NCI-H2107 (cell line): ENCODE measurements around the gene ACAP2.
"Not testable (repeated sequence)": the region's sequence is repeated elsewhere in the genome, so short reads cannot be mapped to it uniquely, and the experiment has no call there.

Experiments
- DNase-seq: peaks from one replicate; lab custom pipeline; 2025; lab: John Stamatoyannopoulos, UW

ACAP2 gene, protein sequence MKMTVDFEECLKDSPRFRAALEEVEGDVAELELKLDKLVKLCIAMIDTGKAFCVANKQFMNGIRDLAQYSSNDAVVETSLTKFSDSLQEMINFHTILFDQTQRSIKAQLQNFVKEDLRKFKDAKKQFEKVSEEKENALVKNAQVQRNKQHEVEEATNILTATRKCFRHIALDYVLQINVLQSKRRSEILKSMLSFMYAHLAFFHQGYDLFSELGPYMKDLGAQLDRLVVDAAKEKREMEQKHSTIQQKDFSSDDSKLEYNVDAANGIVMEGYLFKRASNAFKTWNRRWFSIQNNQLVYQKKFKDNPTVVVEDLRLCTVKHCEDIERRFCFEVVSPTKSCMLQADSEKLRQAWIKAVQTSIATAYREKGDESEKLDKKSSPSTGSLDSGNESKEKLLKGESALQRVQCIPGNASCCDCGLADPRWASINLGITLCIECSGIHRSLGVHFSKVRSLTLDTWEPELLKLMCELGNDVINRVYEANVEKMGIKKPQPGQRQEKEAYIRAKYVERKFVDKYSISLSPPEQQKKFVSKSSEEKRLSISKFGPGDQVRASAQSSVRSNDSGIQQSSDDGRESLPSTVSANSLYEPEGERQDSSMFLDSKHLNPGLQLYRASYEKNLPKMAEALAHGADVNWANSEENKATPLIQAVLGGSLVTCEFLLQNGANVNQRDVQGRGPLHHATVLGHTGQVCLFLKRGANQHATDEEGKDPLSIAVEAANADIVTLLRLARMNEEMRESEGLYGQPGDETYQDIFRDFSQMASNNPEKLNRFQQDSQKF

DNA sequence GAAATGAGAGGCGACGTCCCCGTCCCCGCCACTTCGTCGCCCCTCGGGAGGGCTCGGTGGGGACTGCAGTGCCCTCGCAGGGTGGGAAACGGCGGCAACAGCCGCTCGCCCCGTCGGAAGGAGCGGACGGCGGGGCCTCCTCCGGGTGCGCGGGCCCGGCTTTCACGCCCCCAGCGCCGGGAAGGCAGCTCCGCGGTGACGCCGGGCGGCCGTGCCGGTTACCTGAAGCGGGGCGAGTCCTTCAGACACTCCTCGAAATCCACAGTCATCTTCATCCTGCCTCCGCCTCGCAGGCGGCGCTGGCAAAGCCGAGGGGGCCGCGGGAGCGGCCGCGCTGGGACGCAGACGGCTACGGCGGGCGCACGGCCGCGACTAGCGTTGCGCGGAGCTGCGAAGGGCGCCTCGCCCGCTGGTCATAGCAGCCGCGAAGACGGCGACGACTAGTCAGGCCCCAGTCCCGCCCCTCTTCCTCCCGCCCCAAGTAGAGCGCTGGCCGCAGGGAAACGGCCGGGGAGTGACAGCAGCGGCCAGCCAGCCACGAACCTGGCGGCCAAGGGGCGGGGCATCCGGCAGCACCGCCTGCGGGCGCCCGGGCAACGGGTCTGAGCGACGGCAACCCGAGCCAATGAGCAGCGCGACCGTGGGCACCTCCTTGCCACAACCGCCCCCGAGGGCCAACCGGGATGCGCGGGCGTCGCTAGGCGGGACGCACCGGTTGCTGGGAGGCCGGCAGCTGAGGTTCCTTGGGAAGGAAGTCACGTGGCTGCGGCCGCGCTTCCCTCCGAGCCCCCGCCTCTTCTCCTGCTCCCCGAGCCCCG lies at the start of gene ACAP2:
ACAP2 (minus strand) TSS at position 448 of the 818 bp plus-strand sequence; CDS start at position 275, 173 bp downstream.
- DNase-seq = peak; percentile 100

DNA sequence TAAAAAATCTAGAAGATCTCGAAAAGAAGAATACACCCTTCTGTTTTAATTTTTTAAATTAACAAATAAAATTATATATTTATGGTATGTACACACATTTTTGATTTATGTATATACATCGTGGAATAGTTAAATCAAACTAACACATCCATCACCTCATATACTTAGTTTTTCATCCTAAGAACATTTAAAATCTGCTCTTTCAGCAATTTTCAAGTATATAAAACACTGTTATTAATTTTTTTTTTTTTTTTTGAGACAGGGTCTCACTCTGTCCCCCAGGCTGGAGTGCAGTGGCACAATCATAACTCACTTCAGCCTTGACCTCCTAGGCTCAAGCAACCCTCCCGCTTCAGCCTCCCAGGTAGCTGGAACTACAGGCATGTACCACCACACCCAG lies 32.8 kb upstream of the ACAP2 start:
- no peak for DNase-seq

DNA sequence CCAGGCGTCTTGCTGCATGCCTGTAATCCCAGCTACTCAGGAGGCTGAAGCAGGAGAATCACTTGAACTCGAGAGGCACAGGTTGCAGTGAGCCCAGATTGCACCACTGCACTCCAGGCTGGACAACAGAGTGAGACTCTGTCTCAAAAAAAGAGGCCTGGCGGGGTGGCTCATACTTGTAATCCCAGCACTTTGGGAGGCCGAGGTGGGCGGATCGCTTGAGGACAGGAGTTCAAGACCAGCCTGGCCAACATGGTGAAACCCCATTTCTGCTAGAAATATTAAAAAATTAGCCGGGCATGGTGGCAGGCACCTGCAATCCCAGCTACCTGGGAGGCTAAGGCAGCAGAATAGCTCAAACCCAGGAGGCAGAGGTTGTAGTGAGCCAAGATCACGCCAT lies 32.3 kb upstream of the ACAP2 start:
- not testable (repeated sequence) for DNase-seq

DNA sequence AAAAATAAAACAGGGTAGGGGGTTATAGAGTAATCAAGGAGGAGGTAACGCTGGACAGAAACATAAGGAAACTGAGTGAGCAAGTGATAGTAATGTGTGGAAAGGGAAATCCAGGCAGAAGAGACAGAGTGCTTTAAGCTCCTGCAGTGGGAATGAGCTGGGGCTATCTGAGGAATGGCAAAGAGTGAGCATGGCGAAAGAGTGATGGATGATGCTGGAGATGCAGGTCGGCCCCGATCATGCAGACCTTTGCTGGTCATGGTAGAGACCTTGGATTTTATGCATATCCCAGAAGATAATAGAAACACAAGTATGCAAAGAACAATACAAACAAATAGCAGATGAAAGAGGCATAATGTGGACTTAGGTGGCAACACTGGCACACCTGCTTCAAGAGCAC lies 26.0 kb upstream of the ACAP2 start:
- DNase-seq = no peak

DNA sequence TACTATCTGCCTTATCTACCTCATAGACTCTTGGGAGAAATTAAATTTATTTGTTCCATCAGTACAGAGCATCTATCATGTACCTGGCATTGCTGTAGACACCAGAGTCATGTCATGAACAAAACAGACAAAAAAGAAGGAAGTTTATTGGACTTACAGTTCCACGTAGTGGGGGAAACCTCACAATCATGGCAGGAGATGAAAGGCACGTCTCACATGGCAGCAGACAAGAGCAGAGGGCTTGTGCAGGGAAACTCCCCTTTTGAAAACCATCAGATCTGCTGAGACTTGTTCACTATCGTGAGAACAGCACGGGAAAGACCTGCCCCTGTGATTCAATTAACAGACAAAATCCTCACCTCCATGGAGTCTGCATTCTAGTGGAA lies 25.6 kb upstream of the ACAP2 start:
- no peak for DNase-seq

DNA sequence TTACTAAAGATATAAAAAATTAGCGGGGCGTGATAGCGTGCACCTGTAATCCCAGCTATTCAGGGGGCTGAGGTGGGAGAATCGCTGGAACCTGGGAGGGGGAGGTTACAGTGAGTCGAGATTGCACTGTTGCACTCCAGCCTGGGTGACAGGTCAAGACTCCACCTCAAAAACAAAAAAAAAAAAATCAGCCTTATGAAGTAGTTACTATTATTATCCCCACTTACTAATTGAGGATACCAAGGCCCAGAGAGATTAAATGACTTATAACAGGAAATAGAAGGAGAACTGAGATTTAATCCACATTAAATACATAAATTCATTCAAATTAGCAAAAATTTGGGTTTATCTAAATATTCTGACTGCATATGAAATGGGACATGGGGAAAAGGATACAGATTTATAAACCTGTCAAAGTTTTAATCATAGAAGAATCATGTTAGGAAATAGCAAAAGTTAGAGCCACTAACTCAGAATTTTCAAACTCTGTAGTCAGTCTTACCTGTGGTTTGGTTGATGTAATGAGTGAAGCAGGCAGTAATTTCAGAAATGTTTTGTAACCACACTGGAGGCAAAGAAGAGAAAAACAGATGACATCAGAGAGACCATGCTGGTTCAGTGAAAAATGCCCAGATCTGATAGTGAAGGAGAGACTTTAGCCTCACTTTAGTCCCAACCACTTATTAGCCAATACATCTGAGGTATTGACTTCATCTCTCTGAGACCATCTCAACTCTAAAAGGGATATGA lies 25.0 kb upstream of the ACAP2 start:
- DNase-seq = no peak

DNA sequence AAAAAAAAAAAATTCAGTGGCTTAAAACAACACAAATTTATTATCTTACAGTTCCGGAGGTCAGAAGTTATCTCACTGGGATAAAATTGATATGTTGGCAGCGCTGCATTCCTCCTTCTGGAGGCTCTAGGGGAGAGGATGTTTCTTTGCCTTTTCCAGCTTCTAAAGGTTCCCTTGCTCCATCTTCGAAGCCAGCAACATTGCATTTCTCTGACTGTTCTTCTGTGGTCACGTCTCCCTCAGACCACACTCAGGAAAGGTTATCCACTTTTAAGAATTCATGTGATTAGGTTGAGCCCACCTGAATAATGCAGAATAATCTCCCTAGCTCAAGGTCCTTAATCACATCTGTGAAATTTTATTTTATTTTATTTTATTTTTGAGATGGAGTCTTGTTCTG lies 23.4 kb upstream of the ACAP2 start:
- DNase-seq = no peak

DNA sequence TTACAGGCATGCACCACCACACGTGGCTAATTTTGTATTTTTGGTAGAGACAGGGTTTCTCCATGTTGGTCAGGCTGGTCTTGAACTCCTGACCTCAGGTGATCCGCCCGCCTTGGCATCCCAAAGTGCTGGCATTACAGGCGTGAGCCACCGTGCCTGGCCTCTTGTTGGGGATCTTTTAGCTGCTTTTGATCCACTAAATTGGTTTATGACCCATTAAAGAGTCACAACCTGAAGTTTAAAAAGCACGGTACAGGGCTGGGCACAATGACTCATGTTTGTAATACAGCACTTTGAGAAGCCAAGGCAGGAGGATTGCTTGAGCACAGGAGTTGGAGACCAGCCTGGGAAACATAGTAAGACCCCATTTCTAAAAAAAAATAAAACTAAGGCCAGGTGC lies 20.1 kb upstream of the ACAP2 start:
- not testable (repeated sequence) for DNase-seq

DNA sequence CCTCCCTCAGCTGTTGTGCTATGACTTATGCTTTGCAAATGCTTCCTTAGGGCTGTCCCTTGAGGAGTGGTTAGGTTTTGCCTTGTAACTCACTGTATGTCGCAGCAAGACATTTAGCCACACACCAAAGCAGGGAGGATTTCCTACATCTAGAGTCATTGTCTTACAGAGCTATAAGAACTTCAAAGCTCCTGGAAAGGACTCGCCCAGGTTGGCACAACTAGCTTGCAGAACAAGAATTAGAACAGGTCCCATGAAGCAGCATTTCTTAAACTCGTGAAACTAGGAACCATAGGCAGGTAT lies 19.4 kb upstream of the ACAP2 start:
- no peak for DNase-seq

DNA sequence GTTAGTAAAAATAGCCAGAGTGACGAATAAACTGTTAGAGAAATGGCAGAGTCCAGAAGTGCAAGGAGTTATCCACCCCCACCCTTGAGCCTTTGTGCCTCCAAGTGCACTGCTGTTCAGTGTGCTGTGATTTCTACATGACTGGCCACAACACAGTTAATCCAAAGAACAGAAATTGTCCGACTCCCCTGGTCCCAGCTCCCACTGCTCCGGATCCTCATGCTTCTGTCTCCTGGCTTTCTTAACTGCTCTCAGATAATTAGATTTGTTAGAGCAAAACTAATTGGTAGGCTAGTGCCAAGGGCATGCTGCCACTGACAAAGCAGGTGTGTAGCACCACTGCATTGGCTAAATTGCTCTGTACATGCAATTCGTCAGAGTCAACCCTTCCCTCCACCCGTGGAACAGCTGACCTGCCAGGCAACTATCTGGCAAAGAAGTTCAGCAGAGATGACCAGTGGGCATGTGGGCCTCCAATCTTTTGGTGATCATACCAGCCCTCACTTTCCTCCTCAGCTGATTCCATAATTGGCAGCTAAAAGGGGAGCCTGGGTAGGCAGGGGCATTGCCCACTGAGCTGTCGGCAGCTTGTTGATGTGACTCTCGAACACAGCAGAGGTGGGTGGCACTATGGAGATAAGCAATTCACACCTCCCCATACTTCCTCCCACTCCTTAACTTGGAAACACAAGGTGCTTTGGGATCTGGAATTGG lies 18.9 kb upstream of the ACAP2 start:
- DNase-seq = no peak

DNA sequence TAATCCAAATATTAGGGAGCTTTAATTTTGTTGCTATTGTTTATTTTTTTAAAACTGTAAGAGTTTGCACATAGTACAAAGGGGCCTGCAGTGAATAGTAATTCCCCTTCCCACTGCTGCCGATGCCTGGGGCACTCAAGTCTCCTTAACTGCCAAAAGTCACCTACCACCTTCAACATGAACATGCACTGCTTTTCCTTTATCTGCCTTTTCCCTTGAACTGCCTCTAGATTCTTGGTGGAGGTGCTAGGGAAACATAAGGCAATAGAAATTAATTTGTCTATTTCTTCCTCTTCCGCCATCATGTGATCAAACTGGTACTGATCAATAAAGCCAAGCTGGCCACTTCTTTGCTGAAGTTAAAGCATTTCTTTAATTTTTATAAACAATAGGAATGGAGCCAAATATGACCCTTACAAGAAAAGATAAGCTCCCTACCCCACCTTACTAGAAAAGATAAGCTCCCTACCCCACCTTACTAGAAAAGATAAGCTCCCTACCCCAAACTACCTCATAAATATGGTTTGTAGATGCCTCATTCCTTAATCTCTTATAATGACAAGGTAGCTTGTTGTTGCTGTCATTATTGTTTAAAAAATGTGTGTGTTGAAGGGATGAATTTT lies 17.4 kb upstream of the ACAP2 start:
- DNase-seq = no peak

DNA sequence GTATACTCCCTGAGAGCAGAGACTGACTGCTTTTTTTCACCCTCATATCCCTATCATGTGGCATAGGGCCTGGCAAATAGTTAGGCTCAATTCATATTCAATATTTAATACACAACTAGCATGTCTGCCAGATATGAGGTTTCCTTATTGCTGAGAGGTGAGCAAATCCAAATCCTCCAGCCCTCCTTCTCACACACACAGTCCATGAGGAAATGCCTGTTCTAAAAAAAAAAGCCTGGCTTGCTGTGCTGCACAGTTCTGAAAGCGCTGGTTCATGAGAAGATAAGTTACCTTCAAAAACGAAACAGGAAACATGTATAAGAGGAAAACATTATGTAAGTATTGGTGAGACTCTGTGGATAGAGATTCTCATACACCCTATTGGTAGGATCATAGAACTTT lies 15.5 kb upstream of the ACAP2 start:
- DNase-seq = no peak

DNA sequence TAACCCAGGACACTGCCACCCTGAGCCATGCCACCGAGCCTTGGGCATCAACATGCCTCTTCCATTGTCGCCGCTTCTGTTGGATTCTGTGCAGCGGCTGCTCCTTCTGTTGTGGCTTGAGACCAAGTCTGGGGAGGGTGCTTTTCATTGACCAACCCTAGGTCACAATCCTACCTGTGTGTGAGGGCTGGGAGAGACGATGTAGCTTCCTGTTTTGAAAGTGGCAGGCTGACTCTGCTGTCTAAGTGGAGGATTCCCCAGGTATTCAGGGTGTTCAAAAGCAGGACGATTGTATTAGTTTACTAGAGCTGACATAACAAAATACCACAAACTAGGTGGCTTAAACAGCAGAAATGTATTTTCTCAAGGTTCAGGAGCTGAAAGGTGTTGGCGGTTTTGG lies 13.0 kb upstream of the ACAP2 start:
- DNase-seq = no peak

DNA sequence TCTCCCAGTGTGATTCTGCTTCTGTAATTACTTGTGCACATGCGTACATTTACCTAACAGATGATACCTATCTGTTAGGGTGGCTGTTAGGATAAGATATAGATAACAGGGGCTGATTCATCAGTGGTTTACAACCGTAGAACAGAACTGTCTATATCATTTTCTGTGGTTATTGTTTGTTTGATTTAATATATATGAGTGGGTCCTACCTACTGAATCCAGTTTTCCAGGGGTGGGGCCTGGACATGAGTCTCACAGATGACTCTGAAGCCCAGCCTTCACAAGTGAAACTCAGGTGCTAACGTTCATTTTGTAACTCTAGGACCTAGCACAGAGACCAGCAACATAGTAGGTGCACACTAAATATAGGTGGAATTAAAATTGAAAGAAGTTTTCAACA lies 10.4 kb upstream of the ACAP2 start:
- DNase-seq = no peak

DNA sequence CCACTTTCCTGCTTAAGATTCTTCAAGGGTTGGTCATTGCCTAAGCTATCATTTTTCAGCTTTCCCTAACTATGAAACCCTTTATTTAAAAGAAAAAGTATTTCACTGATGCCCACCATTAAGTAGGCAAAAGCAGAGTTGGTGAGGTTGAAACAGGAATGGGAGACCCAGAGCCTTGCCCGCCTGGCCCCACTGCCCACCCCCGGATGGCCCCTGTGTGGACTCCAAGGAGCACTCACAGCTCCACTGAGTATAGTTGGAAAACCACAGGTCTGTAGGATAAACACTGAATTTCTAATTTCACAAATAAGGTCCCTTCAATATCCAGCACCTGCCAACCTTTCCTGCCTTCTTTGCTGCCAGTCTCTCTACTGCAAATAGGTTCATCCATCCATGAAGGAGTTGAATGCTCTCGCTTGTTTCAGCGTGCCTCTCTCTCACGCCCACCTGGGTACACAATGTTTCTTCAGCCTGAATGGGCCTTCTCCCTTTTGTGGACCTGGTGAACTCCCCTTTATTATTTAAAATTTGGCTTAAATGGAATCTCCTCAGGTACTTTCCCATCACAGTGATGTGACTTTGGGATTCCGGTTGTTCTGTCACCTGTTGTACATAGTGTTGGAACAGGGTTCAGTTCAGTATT lies 8.7 kb upstream of the ACAP2 start:
- peak; percentile 89 for DNase-seq

DNA sequence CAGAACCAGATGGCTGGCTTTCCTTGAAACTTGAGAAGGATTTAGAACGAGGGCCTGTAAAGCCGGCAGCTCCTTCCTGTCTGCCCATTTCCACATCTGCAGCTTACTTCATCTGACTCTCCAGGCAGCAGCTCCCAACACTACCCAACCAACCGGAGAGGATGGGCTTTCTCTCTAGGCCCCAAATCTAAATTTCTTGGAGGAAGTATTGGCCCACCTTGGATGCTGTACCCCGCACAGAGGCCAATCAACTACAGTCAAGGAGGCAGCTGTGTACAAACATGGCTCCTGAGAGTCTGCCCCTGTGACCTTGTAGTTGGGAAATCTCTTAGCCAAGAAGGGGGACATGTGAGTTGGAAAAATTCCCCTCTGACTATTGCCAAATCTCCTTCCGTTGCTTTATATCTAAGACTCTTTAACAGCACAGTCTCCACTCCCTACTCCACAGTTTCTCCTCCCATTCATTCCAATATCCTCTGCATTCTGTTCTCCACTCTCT lies 8.0 kb upstream of the ACAP2 start:
- peak; percentile 70 for DNase-seq

DNA sequence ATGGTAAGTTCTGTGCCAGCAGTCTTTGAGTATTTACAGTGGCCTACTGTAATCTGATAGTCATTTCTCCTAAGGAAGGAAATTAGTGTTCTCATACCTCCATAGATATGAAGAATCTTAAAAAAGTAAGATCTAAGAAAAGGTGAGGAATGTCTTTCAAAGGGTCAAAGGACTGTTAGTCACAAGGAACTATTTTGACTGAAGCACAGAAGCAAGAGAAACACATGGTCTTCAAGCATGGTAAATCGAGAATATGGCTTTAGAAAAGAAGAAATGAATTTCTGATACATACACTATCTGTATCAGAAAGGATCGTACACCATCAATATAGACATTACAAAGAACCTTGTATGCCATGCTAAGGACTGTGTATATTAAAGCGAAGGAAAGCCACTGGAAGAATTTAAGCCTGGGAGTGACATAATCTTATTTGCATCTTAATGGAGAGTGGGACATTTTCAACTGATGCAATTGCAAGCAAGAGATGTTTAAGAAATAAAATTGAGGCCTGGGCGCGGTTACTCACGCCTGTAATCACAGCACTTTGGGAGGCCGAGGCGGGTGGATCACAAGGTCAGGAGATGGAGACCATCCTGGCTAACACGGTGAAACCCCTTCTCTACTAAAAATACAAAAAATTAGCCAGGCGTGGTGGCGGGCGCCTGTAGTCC lies 5.5 kb upstream of the ACAP2 start:
- no peak for DNase-seq

DNA sequence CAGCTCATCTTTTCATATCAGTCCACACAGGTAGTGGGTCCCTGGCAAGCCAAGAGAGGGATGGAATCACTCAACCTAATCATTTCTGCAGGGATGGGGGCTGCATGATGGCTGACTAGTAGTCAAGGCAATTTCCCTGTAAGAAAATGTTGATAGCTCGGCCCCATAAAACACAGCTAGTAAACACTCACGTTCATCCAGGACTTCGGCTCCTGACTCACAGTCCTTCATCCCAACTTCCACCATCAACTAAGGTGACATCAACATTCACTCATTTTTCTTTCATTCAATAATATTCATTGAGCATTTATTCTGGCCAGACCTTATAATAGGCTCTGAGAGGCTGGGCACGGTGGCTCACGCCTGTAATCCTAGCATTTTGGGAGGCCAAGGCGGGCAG lies 4.4 kb upstream of the ACAP2 start:
- DNase-seq = no peak

DNA sequence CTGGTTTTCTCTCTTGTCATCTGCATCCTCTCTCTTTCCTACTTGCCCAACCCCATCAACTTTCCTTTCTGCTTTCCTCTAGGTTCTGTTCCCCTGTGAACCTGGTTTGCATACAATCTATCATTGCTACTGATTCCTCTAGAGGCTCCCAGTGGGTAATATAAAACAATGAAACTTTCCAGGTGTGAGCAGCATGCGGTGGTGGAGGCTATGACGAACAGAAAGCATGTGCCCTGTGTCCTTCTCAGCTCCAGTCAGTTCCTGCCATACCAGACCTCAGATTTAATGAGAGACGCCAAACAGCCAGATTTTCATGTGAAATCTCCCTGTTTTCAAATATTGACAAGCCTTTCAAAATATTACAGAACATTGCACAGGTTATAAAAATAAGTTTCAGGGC lies 3.5 kb upstream of the ACAP2 start:
- DNase-seq = peak; percentile 67

DNA sequence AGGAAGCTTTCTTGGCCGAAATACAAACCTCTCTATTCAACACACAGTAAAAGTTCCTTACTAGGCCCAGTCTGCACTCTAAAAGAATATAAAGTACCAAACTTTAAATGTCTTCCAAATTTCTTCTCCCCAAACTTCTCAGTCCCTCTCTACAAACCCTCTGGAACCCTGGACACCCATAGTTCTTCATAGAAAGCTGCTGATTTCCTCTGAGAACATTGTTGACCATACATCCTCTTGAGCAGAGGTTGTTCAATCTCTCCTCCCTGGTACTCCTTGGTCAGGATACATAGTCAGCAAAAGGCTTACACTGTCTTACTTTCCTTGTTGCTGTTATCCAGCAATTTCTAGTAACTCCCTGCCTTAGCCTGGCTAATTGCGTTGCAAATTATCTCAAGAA lies 3.1 kb upstream of the ACAP2 start:
- DNase-seq = no peak
